GDM1 (cell line): Measurements from ENCODE around the gene CFB.
"Not testable (repeated sequence)": the region's sequence is repeated elsewhere in the genome, so short reads cannot be mapped to it uniquely, and the experiment has no call there.

Source experiments
- DNase-seq: peaks from one replicate; lab custom pipeline; 2025; lab: John Stamatoyannopoulos, UW

Gene CFB

DNA sequence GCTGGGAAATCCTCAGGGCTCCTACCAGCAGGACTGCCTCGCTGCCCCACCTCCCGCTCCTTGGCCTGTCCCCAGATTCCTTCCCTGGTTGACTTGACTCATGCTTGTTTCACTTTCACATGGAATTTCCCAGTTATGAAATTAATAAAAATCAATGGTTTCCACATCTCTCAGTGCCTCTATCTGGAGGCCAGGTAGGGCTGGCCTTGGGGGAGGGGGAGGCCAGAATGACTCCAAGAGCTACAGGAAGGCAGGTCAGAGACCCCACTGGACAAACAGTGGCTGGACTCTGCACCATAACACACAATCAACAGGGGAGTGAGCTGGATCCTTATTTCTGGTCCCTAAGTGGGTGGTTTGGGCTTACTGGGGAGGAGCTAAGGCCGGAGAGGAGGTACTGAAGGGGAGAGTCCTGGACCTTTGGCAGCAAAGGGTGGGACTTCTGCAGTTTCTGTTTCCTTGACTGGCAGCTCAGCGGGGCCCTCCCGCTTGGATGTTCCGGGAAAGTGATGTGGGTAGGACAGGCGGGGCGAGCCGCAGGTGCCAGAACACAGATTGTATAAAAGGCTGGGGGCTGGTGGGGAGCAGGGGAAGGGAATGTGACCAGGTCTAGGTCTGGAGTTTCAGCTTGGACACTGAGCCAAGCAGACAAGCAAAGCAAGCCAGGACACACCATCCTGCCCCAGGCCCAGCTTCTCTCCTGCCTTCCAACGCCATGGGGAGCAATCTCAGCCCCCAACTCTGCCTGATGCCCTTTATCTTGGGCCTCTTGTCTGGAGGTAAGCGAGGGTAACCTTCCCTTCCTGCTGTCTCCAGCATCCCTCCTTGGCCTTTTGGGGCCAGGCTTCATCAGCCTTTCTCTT lies at the start of gene CFB:
Gene CFB, plus strand, starts transcription at position 589 of the 863 bp plus-strand sequence. Its CDS starts 127 bp downstream, at position 716.
- no peak for DNase-seq

DNA sequence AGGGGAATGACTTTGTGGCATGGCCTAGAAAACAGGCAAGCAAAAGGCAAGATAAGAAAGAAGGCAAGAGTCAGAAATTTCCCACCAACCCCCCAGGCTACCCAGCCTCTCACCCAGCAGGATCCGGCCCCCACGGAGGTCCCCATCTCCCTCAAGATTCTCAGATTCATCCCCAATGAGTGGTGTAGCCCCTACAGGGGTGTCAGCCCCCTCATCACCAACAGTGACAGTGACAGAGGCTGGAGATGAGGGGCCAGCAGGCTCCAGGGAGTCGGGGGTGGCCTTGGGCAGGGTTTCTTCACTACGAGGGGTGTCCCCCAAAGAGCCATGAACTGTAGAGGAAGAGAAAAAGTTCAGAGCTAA lies 49.4 kb upstream of the CFB start:
- DNase-seq = no peak

DNA sequence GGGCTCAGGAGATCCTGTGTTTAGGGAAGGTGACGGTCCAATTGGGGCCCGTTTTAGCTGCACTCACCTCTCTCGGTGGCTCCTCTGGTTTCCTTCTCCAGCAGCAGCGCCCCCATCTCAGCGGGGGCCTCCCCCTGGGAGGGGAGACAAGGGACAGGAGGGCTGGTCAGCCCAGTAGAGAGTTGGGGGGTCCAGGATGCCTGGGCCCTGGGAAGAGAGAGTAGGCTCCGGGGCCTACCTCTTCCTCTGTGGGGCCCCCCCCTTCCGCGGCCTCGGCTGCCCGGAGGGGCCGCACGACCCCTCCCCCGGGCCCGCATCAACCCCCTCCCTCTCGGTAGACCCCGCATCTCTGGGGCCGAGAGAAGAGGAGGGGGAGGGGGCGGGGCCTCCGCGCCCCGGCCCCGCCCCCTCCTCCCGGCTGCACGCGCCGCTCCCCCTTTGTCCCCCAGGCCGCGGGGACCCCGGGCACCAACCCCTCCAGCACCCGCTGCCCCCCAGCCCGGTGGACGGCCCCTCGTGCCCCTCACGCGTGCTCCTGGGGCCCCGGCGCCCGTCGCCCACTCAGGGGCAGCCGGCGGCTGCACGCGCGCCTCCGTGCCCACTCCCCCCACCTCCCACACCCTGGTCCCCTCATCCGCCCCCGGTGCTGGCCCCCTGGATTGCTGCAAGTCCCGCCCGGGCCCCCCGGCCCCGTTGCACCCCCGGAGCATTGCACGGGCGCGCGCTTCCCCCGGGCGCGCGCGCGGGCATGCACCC lies 48.9 kb upstream of the CFB start:
- no peak for DNase-seq

DNA sequence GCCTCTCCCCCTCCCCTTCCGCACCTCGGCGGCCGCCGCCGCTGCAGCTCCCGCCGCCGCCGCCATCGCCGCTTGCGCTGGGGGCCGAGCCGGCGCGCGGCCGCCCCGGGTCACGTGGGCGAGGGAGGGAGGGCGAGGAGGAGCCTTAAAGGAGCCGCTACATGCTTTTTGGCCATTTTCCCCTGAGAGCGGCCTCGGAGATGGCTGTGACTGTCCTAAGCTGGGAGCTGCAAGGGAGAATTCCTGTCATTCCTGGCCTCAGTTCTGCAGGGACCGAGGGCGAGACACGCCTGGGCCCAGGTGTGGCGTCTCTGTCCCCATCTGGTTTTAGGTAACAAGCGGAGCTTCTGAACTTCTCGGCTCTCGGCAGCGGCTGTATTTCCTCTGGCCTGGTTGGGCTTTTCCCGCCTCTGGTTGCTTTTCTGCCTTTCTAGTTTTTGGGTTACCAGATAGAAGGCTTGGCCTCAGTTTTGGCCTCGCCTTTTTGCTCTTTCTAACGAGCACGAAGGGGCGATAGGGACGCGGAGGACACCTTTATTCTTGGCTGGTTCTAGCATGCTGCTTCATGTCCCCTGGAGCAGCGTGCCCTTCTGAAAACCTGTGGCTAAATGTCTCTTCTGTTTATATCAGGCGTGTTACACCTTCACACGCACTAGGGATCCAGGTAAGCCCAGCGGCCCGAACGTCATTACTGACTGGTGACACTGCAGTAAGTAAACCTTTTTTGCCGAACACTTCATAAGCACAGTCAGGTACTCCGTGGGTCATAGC lies 48.1 kb upstream of the CFB start, which contains the start of gene EHMT2:
Gene EHMT2, minus strand, starts transcription at position 87 of the 771 bp plus-strand sequence. Its CDS starts 21 bp downstream, at position 66.
- peak; percentile 75 for DNase-seq

DNA sequence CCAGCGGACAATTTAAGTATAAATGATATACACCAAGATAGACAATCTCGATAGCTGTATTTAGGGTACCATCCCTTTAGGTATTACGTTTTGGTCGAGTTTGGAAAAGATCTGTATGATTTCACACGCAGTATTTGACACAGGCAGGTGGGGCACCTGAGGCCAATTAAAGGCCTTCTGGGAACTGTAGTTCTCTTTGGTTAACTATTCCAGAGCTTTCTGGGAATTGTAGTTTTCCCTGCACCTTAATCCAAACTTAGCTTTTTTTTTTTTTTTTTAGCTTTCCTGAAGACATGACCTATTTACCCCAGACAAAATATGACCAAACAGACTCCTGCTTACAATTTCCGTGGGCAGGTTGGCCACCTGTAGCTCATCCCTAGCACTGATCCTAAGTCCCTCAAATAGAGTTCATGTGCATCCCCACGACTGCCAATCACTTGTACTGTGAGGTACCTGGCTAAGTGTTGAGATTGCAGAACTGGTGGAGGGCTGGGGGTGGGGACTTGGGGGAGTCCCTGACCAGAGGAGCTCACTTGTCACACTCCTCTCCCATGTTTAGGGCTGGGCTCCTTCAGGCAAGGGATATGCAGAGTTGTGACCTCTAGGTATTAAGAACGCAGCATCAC lies 47.4 kb upstream of the CFB start:
- DNase-seq = no peak

DNA sequence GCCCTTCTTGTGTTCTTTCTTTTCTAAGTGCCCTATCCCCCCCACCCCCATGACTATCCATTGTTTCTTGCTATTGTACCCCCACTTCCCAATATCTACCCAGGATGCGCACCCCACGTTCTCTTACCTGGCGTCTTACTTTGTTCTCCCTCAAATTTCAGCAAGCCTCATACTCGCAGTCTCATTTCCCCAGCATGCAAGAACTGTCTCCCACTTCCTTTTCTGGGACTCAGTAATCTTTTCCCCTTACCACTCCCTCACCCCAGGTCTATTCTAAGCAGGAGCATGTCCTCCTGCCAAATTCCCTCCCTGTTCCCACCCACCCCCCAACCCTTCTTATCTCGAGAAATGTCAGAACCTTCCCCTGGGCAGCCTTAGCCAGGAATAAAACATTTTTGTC lies 46.7 kb upstream of the CFB start:
- no peak for DNase-seq

DNA sequence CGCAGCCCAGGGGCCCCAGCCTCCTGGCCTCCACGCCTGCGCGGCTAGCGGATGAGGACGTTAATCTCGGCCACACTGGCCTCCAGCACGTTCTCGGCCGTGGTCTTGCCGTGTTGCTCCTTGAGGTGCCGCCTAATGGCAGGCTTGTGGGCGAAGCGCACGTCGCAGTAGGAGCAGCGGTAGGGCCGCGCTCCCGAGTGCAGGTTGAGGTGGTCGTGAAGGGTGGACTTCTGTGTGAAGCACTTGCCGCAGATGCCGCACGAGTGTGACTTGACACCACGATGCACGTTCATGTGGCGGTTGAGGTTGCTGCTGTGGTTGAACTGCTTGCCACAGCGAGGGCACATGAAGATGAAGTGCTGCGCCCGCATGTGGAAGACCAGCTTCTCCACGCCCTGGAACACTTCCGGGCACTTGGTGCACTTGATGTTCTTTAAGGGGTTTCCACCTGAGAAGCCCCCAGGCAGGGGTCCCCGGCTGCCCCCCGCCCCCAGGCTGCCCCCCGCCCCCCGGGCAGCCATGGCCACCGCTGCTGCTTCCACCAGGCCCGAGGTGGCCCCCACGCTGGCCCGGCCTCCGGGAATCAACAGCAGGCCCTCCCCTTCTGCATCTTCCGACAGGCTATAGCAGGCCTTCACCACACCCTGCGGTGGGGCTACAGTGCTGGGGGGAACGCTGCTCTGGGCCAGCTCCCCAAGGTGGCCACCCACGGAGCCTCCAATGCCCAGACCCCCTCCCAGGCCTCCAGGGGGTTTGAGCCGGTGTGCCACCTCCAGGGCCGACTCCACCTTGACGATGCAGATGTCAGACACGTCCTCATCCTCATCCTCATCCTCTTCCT lies 45.8 kb upstream of the CFB start:
- DNase-seq = no peak

DNA sequence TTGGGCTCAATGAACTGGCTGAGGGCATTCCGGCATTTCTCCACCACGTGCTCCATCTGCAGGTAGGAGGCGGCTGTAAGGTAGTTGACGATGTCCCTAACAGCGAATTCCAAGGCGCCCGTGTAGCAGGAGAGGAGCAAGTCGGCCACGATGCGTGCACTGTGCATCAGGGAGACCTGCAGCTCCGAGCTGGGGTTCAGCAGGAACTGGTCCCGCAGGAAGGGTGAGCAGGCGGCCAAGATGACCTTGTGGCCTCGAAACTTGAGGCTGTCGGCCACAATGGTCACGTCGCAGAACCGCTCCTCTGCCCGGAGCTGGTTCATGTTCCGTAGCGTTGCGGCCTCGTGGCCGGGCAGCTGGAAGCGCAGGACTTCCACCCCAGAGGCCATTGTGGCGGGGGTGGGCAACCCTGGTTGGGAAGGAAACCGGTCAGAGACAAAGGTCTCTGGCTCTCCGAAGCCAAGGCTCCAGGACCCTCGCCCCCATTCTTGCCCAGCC lies 44.9 kb upstream of the CFB start:
- no peak for DNase-seq

DNA sequence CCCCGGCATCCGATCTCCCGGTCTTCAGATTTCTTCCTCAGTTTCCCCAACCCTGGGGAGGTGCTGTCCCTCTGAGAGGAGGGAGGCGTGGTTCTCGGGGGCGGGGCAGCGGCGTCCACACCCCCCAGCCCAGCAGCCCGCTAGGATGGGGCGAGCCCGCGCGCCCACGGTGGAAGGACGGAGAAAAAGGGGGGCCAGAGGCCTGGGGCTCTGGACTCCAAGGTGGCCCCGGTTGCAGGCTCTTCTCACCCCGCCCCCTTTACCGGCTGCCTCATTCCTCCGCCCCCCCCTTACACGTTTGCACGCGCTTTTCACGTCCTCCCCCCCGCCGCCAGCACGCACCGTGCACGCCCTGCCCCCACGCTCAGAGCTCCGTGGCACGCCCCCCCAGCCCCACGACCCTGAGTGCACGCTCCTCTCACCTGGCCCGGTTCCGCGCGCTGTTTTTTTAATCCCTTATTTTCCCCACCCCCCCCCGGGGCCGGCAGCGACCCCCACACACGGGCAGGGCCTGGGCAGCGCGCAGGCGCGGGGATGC lies 44.4 kb upstream of the CFB start:
- peak; percentile 49 for DNase-seq

DNA sequence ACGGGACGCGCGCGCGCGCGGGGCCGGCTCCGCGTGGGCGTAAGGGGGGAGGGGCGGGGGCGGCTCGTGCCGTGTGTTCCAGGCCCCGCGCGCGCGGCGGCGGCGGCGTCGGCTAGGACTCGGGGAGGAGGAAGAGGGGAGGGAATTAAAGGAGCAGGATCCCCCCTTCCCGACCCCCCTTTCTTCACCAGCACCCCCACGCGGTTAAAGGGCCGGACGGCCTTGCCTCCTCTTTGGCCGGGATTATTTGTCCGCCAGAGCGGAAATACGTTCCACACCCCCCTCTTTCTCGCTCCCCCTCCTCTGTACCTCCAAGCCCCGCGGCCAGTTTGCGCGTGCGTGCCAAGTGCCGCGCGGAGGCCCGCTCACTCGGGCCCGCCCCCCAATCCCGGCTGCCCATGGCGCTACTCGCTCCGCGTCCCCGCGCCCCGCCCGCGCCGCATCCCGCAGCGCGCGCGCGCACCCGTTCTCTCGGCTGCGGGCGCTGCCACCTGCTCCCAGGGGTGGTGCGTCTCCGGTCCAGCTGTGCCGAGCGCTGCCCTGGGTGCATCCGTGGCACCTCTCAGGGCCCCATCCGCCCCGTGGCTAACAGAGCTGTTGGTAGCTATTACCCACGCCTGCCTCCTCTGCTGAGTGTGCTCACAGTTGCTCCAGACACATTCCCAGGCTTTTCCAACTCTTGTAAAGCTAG lies 43.8 kb upstream of the CFB start, which contains the start of gene ZBTB12:
Gene ZBTB12, minus strand, starts transcription at position 134 of the 691 bp plus-strand sequence. CDS start 781 bp downstream, outside the sequence.
- peak; percentile 82 for DNase-seq

DNA sequence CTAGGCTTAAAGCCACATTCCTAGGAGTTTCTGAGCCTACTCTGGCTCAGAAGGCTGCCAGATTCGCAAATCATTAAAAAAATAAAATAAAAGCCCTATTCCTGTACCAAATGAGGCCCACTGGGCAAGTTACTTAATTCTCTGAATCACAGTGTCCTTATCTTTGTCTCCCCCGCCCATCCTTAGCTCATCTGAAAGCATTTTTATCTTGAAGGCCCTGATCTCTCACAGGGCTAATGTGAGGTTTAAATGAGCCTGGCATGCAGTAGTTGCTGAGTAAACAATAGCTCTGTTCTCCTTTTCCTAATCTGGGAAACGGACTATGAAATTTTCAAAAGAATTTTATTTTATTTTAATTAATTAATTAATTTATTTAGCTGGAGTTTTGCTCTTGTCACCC lies 41.9 kb upstream of the CFB start:
- no peak for DNase-seq

DNA sequence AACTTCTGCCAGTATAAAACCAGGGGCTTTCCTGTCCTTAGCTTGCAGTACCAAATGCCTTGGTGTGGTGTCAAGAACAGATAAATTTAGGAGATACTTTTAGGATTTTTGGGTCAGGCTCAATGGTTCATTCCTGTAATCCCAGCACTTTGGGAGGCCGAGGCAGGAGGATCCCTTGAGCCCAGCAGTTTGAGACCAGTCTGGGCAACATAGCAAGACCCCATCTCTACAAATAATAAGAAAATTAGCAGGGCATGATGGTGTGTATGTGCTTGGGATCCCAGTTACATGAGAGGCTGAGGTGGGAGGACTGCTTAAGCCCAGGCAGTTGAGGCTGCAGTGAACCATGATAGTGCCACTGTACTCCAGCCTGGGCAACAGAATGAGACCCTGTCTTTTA lies 40.9 kb upstream of the CFB start:
- DNase-seq = no peak

DNA sequence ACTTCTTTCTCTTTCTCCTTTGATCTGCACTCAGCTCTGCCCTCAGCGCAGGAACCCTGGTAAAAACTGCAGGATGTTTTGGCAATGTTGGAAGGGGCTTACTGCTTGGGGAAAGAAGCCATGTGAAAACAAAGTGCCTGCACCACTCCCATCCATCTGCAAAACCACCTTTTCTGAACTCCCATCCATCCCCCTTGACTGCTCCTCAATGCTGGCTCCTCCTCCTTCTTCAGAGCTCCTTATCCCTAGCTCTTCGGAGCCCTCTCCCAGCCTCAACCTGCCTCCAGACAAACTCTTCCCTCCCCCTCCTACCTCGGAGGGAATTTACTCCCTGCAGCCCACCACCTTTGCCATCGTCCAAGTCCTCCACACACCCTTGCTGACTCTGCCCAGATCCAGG lies 39.8 kb upstream of the CFB start:
- no peak for DNase-seq

DNA sequence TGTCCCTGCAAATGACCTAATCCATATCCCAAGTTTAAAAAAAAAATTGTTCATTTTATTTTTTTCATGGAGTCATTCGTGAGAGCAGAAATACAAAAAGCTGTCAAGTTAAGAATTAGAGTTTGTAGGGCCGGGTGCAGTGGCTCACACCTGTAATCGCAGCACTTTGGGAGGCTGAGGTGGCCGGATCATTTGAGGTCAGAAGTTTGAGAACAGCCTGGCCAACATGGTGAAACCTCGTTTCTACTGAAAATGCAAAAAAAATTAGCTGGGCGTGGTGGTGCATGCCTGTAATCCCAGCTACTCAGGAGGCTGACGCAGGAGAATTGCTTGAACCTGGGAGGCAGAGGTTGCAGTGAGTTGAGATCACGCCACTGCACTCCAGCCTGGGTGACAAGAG lies 39.2 kb upstream of the CFB start:
- not testable (repeated sequence) for DNase-seq

DNA sequence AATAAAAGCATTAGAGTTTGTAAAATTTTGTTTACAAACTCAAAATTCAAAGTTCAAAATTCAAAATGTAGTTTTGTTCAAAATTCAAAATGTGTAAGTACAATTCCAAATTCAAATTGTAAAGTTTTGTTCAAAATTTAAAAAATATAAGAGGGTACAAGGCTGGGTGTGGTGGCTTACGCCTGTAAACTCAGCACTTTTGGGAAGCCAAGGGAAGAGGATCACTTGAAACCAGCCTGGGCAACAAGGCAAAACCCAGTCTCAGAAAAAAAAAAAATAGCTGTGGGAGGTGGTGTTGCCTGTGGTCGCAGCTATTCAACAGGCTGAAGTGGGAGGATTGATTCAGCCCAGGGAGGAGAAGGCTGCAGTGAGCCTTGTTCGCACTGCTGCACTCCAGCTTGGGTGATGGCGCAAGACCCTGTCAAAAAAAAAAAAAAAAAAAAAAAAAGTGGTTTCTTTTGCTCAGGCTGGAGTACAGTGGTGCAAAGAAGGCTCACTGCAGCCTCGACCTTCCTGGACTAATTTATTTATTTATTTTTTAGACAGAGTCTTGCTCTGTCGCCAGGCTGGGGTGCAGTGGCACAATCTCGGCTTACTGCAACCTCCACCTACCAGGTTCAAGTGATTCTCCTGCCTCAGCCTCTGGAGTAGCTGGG lies 38.6 kb upstream of the CFB start:
- peak; percentile 44 for DNase-seq

DNA sequence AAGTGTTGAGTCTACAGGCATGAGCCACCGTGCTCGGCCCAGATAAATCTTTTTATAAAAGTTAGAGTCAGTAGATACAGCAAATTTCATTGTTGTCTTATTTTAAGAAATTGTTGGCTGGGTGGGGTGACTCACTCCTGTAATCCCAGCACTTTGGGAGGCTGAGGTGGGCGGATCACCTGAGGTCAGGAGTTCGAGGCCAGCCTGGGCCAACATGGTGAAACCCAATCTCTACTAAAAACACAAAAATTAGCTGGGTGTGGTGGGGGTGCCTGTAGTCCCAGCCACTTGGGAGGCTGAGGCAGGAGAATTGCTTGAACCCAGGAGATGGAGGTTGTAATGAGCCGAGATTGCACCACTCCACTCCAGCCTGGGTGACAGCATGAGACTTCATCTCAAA lies 37.6 kb upstream of the CFB start:
- DNase-seq = not testable (repeated sequence)

DNA sequence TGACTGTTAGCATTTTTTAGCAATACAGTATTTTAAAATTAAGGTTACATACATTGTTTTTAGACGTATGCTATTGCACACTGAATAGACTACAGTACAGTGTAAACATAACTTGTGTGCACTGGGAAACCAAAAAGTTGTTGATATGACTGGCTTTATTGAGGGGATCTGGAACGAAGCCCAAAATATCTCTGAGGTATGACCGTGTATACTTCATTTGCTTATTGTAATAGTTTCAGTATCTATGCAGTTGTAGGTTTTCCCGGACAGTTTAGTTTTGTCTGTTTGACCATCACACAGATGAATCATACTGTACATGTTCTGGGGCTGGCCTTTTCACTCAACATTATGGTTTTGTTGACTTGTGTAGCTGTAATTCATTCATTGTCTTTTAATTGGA lies 37.1 kb upstream of the CFB start:
- DNase-seq = no peak

DNA sequence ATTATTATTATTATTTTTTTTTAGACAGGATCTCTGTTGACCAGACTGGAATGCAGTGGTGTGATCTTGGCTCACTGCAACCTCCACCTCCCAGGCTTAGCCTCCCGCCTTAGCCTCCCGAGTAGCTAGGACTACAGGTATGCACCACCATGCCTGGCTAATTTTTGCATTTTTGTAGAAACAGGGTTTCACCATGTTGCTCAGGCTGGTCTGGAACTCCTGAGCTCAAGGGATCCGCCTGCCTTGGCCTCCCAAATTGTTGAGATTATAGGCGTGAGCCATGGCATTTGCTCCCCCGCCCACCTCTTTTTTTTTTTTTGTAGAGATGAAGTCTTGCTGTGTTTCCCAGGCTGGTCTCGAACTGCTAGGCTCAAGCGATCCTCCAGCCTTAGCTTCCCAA lies 36.6 kb upstream of the CFB start:
- DNase-seq = not testable (repeated sequence)
